ENCODE measurements around the gene OPRPN. TPM values are rescaled to one million over a fixed set of nuclear protein-coding genes. Genes with fewer than 3 reads are reported as not detected.

OPRPN gene, protein sequence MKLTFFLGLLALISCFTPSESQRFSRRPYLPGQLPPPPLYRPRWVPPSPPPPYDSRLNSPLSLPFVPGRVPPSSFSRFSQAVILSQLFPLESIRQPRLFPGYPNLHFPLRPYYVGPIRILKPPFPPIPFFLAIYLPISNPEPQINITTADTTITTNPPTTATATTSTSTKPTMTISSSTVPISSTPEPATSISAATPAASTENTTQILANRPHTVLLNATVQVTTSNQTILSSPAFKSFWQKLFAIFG
- polyA plus RNA-seq (2013) = not detected

GRCh38 chr4:70397580-70397979, at the start of gene OPRPN:
Gene OPRPN (plus strand): TSS chr4:70397940. CDS start chr4:70399286, 1,346 bp downstream.
- Histone ChIP-seq H3K27ac (ENCODE audit: insufficient read depth in 1 of 2, low read depth in 1 of 2, low read length in 2 of 2, poor library complexity in 1 of 2, severe bottlenecking in 2 of 2) (no peak within 1 kb of the TSS), H3K4me1 (ENCODE audit: control extremely low read depth in 1 of 4, control insufficient read depth in 4 of 4, insufficient read depth in 4 of 4, low read length in 3 of 4) (no peaks in the 10 kb centered on the region), H3K36me3 (ENCODE audit: control insufficient read depth in 4 of 4, insufficient read depth in 4 of 4, low read length in 3 of 4) (no peaks in the 10 kb centered on the region), H3K27me3 (replicated peaks in 2 of 5; ENCODE audit: control insufficient read depth in 4 of 5, insufficient read depth in 5 of 5, low read length in 4 of 5) (no peaks in the 10 kb centered on the region), H3K9me3 (ENCODE audit: control extremely low read depth in 1 of 5, control insufficient read depth in 4 of 5, insufficient read depth in 2 of 5, low read depth in 1 of 5, low read length in 4 of 5) (no peaks in the 10 kb centered on the region), H3K4me3 (ENCODE audit: control insufficient read depth in 1 of 7, extremely low read depth in 1 of 7, insufficient read depth in 4 of 7, low read depth in 2 of 7, low read length in 6 of 7) (no peak within 1 kb of the TSS)
- CTCF ChIA-PET = no interaction called here
- POLR2A ChIA-PET = no interaction called here
- DNase-seq = no peak

DNA sequence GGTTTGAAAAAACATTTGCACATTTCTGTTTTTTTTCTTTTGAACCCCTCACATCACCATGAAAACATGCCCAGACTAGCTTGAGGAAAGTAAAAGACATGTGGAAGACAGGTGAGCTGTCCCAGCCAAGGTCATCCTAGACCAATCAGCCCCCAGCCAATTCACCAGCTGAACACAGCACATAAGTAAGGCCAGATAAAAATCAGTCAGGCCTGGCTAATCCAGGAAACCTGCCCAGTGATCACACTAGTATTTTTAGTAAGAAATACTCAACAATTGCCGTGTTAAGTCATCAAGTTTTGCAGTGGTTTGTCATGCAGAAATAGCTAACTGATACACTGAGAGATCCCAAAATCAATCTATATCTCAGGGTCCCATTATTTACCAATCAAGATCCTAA, 41.6 kb upstream of the OPRPN start:
- Histone ChIP-seq H3K27ac (ENCODE audit: insufficient read depth in 1 of 2, low read depth in 1 of 2, low read length in 2 of 2, poor library complexity in 1 of 2, severe bottlenecking in 2 of 2) (no peak overlapping the region), H3K27me3 (replicated peaks in 2 of 5; ENCODE audit: control insufficient read depth in 4 of 5, insufficient read depth in 5 of 5, low read length in 4 of 5) (no peaks in the 10 kb centered on the region), H3K36me3 (ENCODE audit: control insufficient read depth in 4 of 4, insufficient read depth in 4 of 4, low read length in 3 of 4) (no peaks in the 10 kb centered on the region), H3K4me3 (ENCODE audit: control insufficient read depth in 1 of 7, extremely low read depth in 1 of 7, insufficient read depth in 4 of 7, low read depth in 2 of 7, low read length in 6 of 7) (no peak overlapping the region), H3K4me1 (ENCODE audit: control extremely low read depth in 1 of 4, control insufficient read depth in 4 of 4, insufficient read depth in 4 of 4, low read length in 3 of 4) (no peaks in the 10 kb centered on the region), H3K9me3 (ENCODE audit: control extremely low read depth in 1 of 5, control insufficient read depth in 4 of 5, insufficient read depth in 2 of 5, low read depth in 1 of 5, low read length in 4 of 5) (no peaks in the 10 kb centered on the region)
- CTCF ChIA-PET = no interaction called here
- no CpG with 5 or more reads among the region's 1 CpG for WGBS (ENCODE audit: insufficient coverage)
- no peak for DNase-seq
- POLR2A ChIA-PET = no interaction called here

DNA sequence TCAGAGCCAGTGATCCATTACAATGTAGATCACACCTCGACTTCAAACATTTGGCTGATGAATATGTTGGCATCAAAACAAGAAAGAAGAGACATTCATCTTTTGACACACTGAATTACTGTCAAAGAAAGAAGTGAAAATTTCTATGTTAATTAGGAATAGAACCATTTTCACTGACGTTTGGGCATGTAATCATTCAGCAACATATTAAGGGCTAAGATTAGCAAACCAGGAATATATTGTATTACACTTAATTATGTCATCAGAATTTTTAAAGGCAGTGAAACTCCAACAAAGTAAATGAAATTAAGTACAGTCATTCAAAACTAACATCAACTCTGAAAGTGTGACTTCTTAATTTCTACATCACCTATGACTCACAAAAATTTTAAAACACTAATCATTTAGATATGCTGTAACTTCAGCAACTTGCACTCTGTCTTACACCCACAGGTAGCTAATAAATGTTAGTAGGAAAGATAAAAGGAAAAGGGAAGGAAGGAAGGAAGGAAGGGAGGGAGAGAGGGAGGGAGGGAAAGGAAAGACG, 38.6 kb upstream of the OPRPN start:
- CTCF ChIA-PET = no interaction called here
- H3K4me3 ChIP-seq (ENCODE audit: control insufficient read depth in 1 of 7, extremely low read depth in 1 of 7, insufficient read depth in 4 of 7, low read depth in 2 of 7, low read length in 6 of 7) = no peak overlapping the region
- POLR2A ChIA-PET = no interaction called here
- no peaks in the 10 kb centered on the region for H3K9me3 ChIP-seq (ENCODE audit: control extremely low read depth in 1 of 5, control insufficient read depth in 4 of 5, insufficient read depth in 2 of 5, low read depth in 1 of 5, low read length in 4 of 5)
- no peaks in the 10 kb centered on the region for H3K27me3 ChIP-seq (replicated peaks in 2 of 5; ENCODE audit: control insufficient read depth in 4 of 5, insufficient read depth in 5 of 5, low read length in 4 of 5)
- no peak for DNase-seq
- no CpG with 5 or more reads among the region's 3 CpGs for WGBS (ENCODE audit: insufficient coverage)
- no peaks in the 10 kb centered on the region for H3K4me1 ChIP-seq (ENCODE audit: control extremely low read depth in 1 of 4, control insufficient read depth in 4 of 4, insufficient read depth in 4 of 4, low read length in 3 of 4)
- H3K36me3 ChIP-seq (ENCODE audit: control insufficient read depth in 4 of 4, insufficient read depth in 4 of 4, low read length in 3 of 4) = no peaks in the 10 kb centered on the region
- H3K27ac ChIP-seq (ENCODE audit: insufficient read depth in 1 of 2, low read depth in 1 of 2, low read length in 2 of 2, poor library complexity in 1 of 2, severe bottlenecking in 2 of 2) = no peak overlapping the region

- DNase-seq = no peak
- ChIA-PET CTCF (no interaction called here), POLR2A (no interaction called here)
- H3K4me1 ChIP-seq (ENCODE audit: control extremely low read depth in 1 of 4, control insufficient read depth in 4 of 4, insufficient read depth in 4 of 4, low read length in 3 of 4) = no peaks in the 10 kb centered on the region
- no peak within 1 kb of the TSS for H3K4me3 ChIP-seq (ENCODE audit: control insufficient read depth in 1 of 7, extremely low read depth in 1 of 7, insufficient read depth in 4 of 7, low read depth in 2 of 7, low read length in 6 of 7)
- no peaks in the 10 kb centered on the region for H3K27me3 ChIP-seq (replicated peaks in 2 of 5; ENCODE audit: control insufficient read depth in 4 of 5, insufficient read depth in 5 of 5, low read length in 4 of 5)
- no peak within 1 kb of the TSS for H3K27ac ChIP-seq (ENCODE audit: insufficient read depth in 1 of 2, low read depth in 1 of 2, low read length in 2 of 2, poor library complexity in 1 of 2, severe bottlenecking in 2 of 2)
- 77% methylated on average over 2 of the region's 3 CpGs for WGBS (ENCODE audit: insufficient coverage)
- no peaks in the 10 kb centered on the region for H3K9me3 ChIP-seq (ENCODE audit: control extremely low read depth in 1 of 5, control insufficient read depth in 4 of 5, insufficient read depth in 2 of 5, low read depth in 1 of 5, low read length in 4 of 5)
- H3K36me3 ChIP-seq (ENCODE audit: control insufficient read depth in 4 of 4, insufficient read depth in 4 of 4, low read length in 3 of 4) = no peaks in the 10 kb centered on the region
Observed at GRCh38 chr4:70360460-70360859, 37.3 kb upstream of the OPRPN start, which contains the start of gene SMR3A. Gene SMR3A (plus strand): TSS chr4:70360760. CDS start chr4:70362116, 1,356 bp downstream.

GRCh38 chr4:70364002-70364401, 33.7 kb upstream of the OPRPN start:
- H3K4me1 ChIP-seq (ENCODE audit: control extremely low read depth in 1 of 4, control insufficient read depth in 4 of 4, insufficient read depth in 4 of 4, low read length in 3 of 4) = no peaks in the 10 kb centered on the region
- no peak for DNase-seq
- ChIA-PET POLR2A (no interaction called here), CTCF (interaction anchor here (1.3 kb wide), 1 partner anchor 32 kb away, joined by 4 read pairs; no protein-coding TSS in a partner anchor)
- no peaks in the 10 kb centered on the region for H3K27me3 ChIP-seq (replicated peaks in 2 of 5; ENCODE audit: control insufficient read depth in 4 of 5, insufficient read depth in 5 of 5, low read length in 4 of 5)
- H3K36me3 ChIP-seq (ENCODE audit: control insufficient read depth in 4 of 4, insufficient read depth in 4 of 4, low read length in 3 of 4) = no peaks in the 10 kb centered on the region
- no peaks in the 10 kb centered on the region for H3K9me3 ChIP-seq (ENCODE audit: control extremely low read depth in 1 of 5, control insufficient read depth in 4 of 5, insufficient read depth in 2 of 5, low read depth in 1 of 5, low read length in 4 of 5)
- 96% methylated on average over 3 of the region's 5 CpGs for WGBS (ENCODE audit: insufficient coverage)
- no peak overlapping the region for H3K4me3 ChIP-seq (ENCODE audit: control insufficient read depth in 1 of 7, extremely low read depth in 1 of 7, insufficient read depth in 4 of 7, low read depth in 2 of 7, low read length in 6 of 7)
- no peak overlapping the region for H3K27ac ChIP-seq (ENCODE audit: insufficient read depth in 1 of 2, low read depth in 1 of 2, low read length in 2 of 2, poor library complexity in 1 of 2, severe bottlenecking in 2 of 2)

DNA sequence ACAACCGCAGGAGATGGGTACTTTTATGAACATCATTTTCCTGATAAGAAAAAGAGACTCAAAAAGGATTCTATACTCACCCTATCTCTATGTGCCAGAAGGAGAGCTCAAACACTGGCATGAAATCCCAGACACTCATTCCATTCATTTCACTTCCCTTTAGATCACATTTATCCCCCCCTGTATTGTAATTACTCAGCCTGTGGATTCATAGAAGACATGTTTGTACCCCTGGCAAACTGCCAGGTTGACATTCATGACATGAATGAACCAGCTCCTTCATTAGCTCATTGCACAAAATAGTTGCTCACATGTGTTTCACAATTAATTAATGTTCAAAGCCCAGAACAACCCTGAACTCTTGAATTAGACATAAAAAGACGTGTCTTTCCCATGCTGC, 32.3 kb upstream of the OPRPN start:
- Histone ChIP-seq H3K4me1 (ENCODE audit: control extremely low read depth in 1 of 4, control insufficient read depth in 4 of 4, insufficient read depth in 4 of 4, low read length in 3 of 4) (no peaks in the 10 kb centered on the region), H3K4me3 (ENCODE audit: control insufficient read depth in 1 of 7, extremely low read depth in 1 of 7, insufficient read depth in 4 of 7, low read depth in 2 of 7, low read length in 6 of 7) (no peak overlapping the region), H3K27ac (ENCODE audit: insufficient read depth in 1 of 2, low read depth in 1 of 2, low read length in 2 of 2, poor library complexity in 1 of 2, severe bottlenecking in 2 of 2) (no peak overlapping the region), H3K9me3 (ENCODE audit: control extremely low read depth in 1 of 5, control insufficient read depth in 4 of 5, insufficient read depth in 2 of 5, low read depth in 1 of 5, low read length in 4 of 5) (no peaks in the 10 kb centered on the region), H3K27me3 (replicated peaks in 2 of 5; ENCODE audit: control insufficient read depth in 4 of 5, insufficient read depth in 5 of 5, low read length in 4 of 5) (no peaks in the 10 kb centered on the region), H3K36me3 (ENCODE audit: control insufficient read depth in 4 of 4, insufficient read depth in 4 of 4, low read length in 3 of 4) (no peaks in the 10 kb centered on the region)
- WGBS (ENCODE audit: insufficient coverage) = 80% methylated on average over 2 of the region's 2 CpGs
- CTCF ChIA-PET = no interaction called here
- no peak for DNase-seq
- POLR2A ChIA-PET = no interaction called here

- CTCF ChIA-PET = no interaction called here
- Histone ChIP-seq H3K27ac (ENCODE audit: insufficient read depth in 1 of 2, low read depth in 1 of 2, low read length in 2 of 2, poor library complexity in 1 of 2, severe bottlenecking in 2 of 2) (no peak overlapping the region), H3K4me1 (ENCODE audit: control extremely low read depth in 1 of 4, control insufficient read depth in 4 of 4, insufficient read depth in 4 of 4, low read length in 3 of 4) (no peaks in the 10 kb centered on the region), H3K36me3 (ENCODE audit: control insufficient read depth in 4 of 4, insufficient read depth in 4 of 4, low read length in 3 of 4) (no peaks in the 10 kb centered on the region), H3K9me3 (ENCODE audit: control extremely low read depth in 1 of 5, control insufficient read depth in 4 of 5, insufficient read depth in 2 of 5, low read depth in 1 of 5, low read length in 4 of 5) (no peaks in the 10 kb centered on the region), H3K4me3 (ENCODE audit: control insufficient read depth in 1 of 7, extremely low read depth in 1 of 7, insufficient read depth in 4 of 7, low read depth in 2 of 7, low read length in 6 of 7) (no peak overlapping the region), H3K27me3 (replicated peaks in 2 of 5; ENCODE audit: control insufficient read depth in 4 of 5, insufficient read depth in 5 of 5, low read length in 4 of 5) (no peaks in the 10 kb centered on the region)
- POLR2A ChIA-PET = no interaction called here
- DNase-seq = no peak
- no CpG with 5 or more reads among the region's 1 CpG for WGBS (ENCODE audit: insufficient coverage)
Observed at GRCh38 chr4:70367813-70368212, 29.9 kb upstream of the OPRPN start.

Data from common myeloid progenitor, CD34-positive (primary cell).